CD4-positive, alpha-beta T cell treated with Interleukin-10 for 1 hour (primary cell): ENCODE results near the gene CAMKMT.

Experiments
- DNase-seq: peaks from one replicate; pipeline ENCODE4 v3.0.0-alpha.2; 2020

Gene CAMKMT

GRCh38 chr2:44668336-44668735 is 306.6 kb downstream of the CAMKMT start:
- no peak for DNase-seq

GRCh38 chr2:44671276-44671675 is 309.5 kb downstream of the CAMKMT start:
- DNase-seq: no peak

GRCh38 chr2:44671916-44672315 is 310.2 kb downstream of the CAMKMT start:
- no peak for DNase-seq

GRCh38 chr2:44672431-44672830 is 310.7 kb downstream of the CAMKMT start:
- DNase-seq: no peak

GRCh38 chr2:44674473-44675284 is 312.9 kb downstream of the CAMKMT start:
- DNase-seq: no peak

- no peak for DNase-seq
These were observed 314.6 kb downstream of the CAMKMT start for GRCh38 chr2:44676379-44676778.

- no peak for DNase-seq
These were observed 317.8 kb downstream of the CAMKMT start for GRCh38 chr2:44679584-44679983.

- DNase-seq: no peak
These were observed 318.2 kb downstream of the CAMKMT start for GRCh38 chr2:44679990-44680389.

- DNase-seq: no peak
These were observed 318.8 kb downstream of the CAMKMT start for GRCh38 chr2:44680424-44680971.

GRCh38 chr2:44680983-44681531 is 319.3 kb downstream of the CAMKMT start:
- DNase-seq: no peak

- no peak for DNase-seq
These were observed 320.7 kb downstream of the CAMKMT start for GRCh38 chr2:44682459-44682858.

- DNase-seq: no peak
These were observed 322.8 kb downstream of the CAMKMT start for GRCh38 chr2:44684559-44684958.

GRCh38 chr2:44686561-44686960 is 324.8 kb downstream of the CAMKMT start:
- DNase-seq: no peak

- no peak for DNase-seq
These were observed 326.1 kb downstream of the CAMKMT start for GRCh38 chr2:44687686-44688455.

GRCh38 chr2:44688456-44689124 is 326.8 kb downstream of the CAMKMT start:
- DNase-seq: no peak

- DNase-seq: no peak
These were observed 327.8 kb downstream of the CAMKMT start for GRCh38 chr2:44689516-44689915.

GRCh38 chr2:44691174-44691785 is 329.5 kb downstream of the CAMKMT start:
- no peak for DNase-seq

GRCh38 chr2:44692821-44693220 is 331.1 kb downstream of the CAMKMT start:
- no peak for DNase-seq

GRCh38 chr2:44700824-44701223 is 339.1 kb downstream of the CAMKMT start:
- no peak for DNase-seq

- DNase-seq: no peak
These were observed 343.6 kb downstream of the CAMKMT start for GRCh38 chr2:44705356-44705755.

- no peak for DNase-seq
These were observed 344.2 kb downstream of the CAMKMT start for GRCh38 chr2:44705876-44706480.
